Measurements from ENCODE around the gene PLA2R1.

Gene PLA2R1

DNA sequence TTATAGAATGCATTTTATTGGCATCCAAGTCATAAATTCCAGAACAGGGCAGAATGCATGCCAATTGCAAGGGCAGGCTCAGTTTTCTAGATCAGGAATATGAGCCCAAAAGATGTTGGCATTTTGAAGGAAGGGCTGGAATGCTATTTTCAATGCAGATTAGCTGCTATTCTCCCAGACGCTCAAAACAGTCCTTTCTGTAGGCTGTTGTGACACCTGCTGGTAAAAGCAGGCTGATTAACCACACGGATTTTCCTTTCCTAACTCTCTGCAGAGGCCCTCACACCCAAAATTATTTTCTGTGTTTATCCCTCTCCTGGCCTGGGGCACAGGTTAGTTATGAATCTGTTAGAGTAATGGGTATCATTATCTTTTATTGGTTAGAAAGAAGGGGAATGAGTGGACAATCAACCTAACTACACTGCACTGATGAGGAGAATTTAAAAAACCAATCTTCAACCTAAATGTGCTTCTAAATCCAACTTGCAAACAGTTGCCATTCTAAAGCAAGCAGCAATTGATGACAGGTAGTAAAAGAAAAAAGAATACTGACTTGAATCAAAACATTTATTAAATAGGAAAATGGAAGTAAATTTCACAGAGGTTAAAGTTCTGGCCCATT lies 94.0 kb downstream of the PLA2R1 start (continued):
- TF ChIP-seq, protein P1, sequence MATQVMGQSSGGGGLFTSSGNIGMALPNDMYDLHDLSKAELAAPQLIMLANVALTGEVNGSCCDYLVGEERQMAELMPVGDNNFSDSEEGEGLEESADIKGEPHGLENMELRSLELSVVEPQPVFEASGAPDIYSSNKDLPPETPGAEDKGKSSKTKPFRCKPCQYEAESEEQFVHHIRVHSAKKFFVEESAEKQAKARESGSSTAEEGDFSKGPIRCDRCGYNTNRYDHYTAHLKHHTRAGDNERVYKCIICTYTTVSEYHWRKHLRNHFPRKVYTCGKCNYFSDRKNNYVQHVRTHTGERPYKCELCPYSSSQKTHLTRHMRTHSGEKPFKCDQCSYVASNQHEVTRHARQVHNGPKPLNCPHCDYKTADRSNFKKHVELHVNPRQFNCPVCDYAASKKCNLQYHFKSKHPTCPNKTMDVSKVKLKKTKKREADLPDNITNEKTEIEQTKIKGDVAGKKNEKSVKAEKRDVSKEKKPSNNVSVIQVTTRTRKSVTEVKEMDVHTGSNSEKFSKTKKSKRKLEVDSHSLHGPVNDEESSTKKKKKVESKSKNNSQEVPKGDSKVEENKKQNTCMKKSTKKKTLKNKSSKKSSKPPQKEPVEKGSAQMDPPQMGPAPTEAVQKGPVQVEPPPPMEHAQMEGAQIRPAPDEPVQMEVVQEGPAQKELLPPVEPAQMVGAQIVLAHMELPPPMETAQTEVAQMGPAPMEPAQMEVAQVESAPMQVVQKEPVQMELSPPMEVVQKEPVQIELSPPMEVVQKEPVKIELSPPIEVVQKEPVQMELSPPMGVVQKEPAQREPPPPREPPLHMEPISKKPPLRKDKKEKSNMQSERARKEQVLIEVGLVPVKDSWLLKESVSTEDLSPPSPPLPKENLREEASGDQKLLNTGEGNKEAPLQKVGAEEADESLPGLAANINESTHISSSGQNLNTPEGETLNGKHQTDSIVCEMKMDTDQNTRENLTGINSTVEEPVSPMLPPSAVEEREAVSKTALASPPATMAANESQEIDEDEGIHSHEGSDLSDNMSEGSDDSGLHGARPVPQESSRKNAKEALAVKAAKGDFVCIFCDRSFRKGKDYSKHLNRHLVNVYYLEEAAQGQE (tag by site-specific recombination; IDR thresholded peaks at IDR 0.05): no peak
- TF ChIP-seq ZNF302 (tag by site-specific recombination; IDR thresholded peaks at IDR 0.05; ENCODE audit: low read depth): no peak
- no peak for TF ChIP-seq ZNF747 (tag by site-specific recombination; IDR thresholded peaks at IDR 0.05)
- no peak for TF ChIP-seq ZNF292 (tag by site-specific recombination; IDR thresholded peaks at IDR 0.05; ENCODE audit: borderline replicate concordance, low read depth)
- TF ChIP-seq, protein P2, sequence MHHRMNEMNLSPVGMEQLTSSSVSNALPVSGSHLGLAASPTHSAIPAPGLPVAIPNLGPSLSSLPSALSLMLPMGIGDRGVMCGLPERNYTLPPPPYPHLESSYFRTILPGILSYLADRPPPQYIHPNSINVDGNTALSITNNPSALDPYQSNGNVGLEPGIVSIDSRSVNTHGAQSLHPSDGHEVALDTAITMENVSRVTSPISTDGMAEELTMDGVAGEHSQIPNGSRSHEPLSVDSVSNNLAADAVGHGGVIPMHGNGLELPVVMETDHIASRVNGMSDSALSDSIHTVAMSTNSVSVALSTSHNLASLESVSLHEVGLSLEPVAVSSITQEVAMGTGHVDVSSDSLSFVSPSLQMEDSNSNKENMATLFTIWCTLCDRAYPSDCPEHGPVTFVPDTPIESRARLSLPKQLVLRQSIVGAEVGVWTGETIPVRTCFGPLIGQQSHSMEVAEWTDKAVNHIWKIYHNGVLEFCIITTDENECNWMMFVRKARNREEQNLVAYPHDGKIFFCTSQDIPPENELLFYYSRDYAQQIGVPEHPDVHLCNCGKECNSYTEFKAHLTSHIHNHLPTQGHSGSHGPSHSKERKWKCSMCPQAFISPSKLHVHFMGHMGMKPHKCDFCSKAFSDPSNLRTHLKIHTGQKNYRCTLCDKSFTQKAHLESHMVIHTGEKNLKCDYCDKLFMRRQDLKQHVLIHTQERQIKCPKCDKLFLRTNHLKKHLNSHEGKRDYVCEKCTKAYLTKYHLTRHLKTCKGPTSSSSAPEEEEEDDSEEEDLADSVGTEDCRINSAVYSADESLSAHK (tag by site-specific recombination; IDR thresholded peaks at IDR 0.05): no peak

DNA sequence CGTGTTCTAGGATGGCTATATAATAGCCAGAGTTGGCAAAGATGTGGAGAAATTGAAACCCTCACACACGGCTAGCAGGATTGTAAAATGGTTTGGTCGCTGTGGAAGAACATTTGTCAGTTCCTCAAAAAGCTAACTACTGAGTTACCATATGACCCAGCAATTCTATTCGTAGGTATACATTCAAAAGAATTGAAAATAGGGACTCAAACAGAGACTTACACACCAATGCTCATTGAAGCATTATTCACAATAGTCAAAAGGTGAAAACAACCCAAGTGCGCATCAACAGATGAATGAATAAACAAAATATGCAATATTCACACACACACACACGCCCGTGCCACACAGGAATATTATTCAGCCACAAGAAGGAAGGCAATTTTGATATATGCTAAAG lies 98.7 kb downstream of the PLA2R1 start:
- Histone ChIP-seq H3K36me3 (ENCODE audit: control insufficient read depth in 2 of 2, insufficient read depth in 1 of 2, low read length in 2 of 2) (no peaks in the 10 kb centered on the region), H3K4me1 (ENCODE audit: control insufficient read depth, insufficient read depth, low read length) (no peaks in the 10 kb centered on the region), H3K27ac (ENCODE audit: extremely low read depth, low read depth, low read length) (no peak overlapping the region), H3K9me3 (ENCODE audit: control insufficient read depth, insufficient read depth, low read depth, low read length) (no peaks in the 10 kb centered on the region), H3K4me3 (ENCODE audit: low read depth, low read length) (no peak overlapping the region)
- TF ChIP-seq GLI4 (tag by site-specific recombination; IDR thresholded peaks at IDR 0.05): no peak
- TF ChIP-seq ZNF423 (tag by site-specific recombination; IDR thresholded peaks at IDR 0.05): no peak
- no peak for TF ChIP-seq ZNF76 (tag by site-specific recombination; IDR thresholded peaks at IDR 0.05; ENCODE audit: borderline replicate concordance, low read depth)
- no peak for TF ChIP-seq YY2 (tag by site-specific recombination; IDR thresholded peaks at IDR 0.05)
- TF ChIP-seq, protein P3, sequence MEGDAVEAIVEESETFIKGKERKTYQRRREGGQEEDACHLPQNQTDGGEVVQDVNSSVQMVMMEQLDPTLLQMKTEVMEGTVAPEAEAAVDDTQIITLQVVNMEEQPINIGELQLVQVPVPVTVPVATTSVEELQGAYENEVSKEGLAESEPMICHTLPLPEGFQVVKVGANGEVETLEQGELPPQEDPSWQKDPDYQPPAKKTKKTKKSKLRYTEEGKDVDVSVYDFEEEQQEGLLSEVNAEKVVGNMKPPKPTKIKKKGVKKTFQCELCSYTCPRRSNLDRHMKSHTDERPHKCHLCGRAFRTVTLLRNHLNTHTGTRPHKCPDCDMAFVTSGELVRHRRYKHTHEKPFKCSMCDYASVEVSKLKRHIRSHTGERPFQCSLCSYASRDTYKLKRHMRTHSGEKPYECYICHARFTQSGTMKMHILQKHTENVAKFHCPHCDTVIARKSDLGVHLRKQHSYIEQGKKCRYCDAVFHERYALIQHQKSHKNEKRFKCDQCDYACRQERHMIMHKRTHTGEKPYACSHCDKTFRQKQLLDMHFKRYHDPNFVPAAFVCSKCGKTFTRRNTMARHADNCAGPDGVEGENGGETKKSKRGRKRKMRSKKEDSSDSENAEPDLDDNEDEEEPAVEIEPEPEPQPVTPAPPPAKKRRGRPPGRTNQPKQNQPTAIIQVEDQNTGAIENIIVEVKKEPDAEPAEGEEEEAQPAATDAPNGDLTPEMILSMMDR (tag by site-specific recombination; IDR thresholded peaks at IDR 0.05): no peak
- no peak for TF ChIP-seq ZNF121 (tag by site-specific recombination; IDR thresholded peaks at IDR 0.05)
- TF ChIP-seq KLF1 (tag by site-specific recombination; IDR thresholded peaks at IDR 0.05): no peak
- TF ChIP-seq TCF7L2 (IDR thresholded peaks at IDR 0.05; ENCODE audit: borderline replicate concordance, low read depth, low read length): no peak
- TF ChIP-seq, protein P4, sequence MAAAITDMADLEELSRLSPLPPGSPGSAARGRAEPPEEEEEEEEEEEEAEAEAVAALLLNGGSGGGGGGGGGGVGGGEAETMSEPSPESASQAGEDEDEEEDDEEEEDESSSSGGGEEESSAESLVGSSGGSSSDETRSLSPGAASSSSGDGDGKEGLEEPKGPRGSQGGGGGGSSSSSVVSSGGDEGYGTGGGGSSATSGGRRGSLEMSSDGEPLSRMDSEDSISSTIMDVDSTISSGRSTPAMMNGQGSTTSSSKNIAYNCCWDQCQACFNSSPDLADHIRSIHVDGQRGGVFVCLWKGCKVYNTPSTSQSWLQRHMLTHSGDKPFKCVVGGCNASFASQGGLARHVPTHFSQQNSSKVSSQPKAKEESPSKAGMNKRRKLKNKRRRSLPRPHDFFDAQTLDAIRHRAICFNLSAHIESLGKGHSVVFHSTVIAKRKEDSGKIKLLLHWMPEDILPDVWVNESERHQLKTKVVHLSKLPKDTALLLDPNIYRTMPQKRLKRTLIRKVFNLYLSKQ (tag by site-specific recombination; IDR thresholded peaks at IDR 0.05; ENCODE audit: borderline replicate concordance): no peak
- TF ChIP-seq ZNF19 (tag by site-specific recombination; IDR thresholded peaks at IDR 0.05; ENCODE audit: low read depth): no peak
- TF ChIP-seq, protein P5, sequence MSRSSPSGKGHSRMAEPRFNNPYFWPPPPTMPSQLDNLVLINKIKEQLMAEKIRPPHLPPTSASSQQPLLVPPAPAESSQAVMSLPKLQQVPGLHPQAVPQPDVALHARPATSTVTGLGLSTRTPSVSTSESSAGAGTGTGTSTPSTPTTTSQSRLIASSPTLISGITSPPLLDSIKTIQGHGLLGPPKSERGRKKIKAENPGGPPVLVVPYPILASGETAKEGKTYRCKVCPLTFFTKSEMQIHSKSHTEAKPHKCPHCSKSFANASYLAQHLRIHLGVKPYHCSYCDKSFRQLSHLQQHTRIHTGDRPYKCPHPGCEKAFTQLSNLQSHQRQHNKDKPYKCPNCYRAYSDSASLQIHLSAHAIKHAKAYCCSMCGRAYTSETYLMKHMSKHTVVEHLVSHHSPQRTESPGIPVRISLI (tag by site-specific recombination; IDR thresholded peaks at IDR 0.05): no peak
- no peak for TF ChIP-seq REPIN1 (tag by site-specific recombination; IDR thresholded peaks at IDR 0.05; ENCODE audit: low read depth)
- TF ChIP-seq, protein P6, sequence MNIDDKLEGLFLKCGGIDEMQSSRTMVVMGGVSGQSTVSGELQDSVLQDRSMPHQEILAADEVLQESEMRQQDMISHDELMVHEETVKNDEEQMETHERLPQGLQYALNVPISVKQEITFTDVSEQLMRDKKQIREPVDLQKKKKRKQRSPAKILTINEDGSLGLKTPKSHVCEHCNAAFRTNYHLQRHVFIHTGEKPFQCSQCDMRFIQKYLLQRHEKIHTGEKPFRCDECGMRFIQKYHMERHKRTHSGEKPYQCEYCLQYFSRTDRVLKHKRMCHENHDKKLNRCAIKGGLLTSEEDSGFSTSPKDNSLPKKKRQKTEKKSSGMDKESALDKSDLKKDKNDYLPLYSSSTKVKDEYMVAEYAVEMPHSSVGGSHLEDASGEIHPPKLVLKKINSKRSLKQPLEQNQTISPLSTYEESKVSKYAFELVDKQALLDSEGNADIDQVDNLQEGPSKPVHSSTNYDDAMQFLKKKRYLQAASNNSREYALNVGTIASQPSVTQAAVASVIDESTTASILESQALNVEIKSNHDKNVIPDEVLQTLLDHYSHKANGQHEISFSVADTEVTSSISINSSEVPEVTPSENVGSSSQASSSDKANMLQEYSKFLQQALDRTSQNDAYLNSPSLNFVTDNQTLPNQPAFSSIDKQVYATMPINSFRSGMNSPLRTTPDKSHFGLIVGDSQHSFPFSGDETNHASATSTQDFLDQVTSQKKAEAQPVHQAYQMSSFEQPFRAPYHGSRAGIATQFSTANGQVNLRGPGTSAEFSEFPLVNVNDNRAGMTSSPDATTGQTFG (tag by site-specific recombination; IDR thresholded peaks at IDR 0.05; ENCODE audit: borderline replicate concordance): no peak
- TF ChIP-seq ZNF133 (tag by site-specific recombination; IDR thresholded peaks at IDR 0.05): no peak
- TF ChIP-seq ZNF501 (tag by site-specific recombination; IDR thresholded peaks at IDR 0.05): no peak
- no peak for TF ChIP-seq ZNF785 (tag by site-specific recombination; IDR thresholded peaks at IDR 0.05)
- TF ChIP-seq GFI1B (tag by site-specific recombination; IDR thresholded peaks at IDR 0.05): no peak
- no peak for TF ChIP-seq ZNF335 (tag by site-specific recombination; conservative IDR thresholded peaks at IDR 0.05)
- no peak for TF ChIP-seq ZNF174 (tag by site-specific recombination; IDR thresholded peaks at IDR 0.05)
- POLR2A ChIA-PET: no interaction called here
- CTCF ChIA-PET: interaction anchor here (0.6 kb wide), 1 partner anchor 177 kb away, joined by 4 read pairs; no protein-coding TSS in a partner anchor
